WTC11 (cell line): ENCODE results near the gene TRUB1. TPM values are rescaled to one million over a fixed set of nuclear protein-coding genes. Genes with fewer than 3 reads are reported as not detected.

Source experiments
- ATAC-seq: fragments of 200-7000 bp; cut with Tn5 transposase; 2 replicates; pipeline ENCODE4 v1.10.0; 2021; ENCODE audit warnings: mild to moderate bottlenecking, moderate library complexity
- CTCF ChIA-PET: fragments of 300-600 bp; sonication (Branson Sonifier 250); formaldehyde crosslinking; loops from one replicate; lab custom pipeline; 2021; ENCODE audit warnings: antibody characterized with exemption; lab: Charles Lee
- POLR2A ChIA-PET: fragments of 350-600 bp; sonication (Branson Sonifier 250); formaldehyde crosslinking; loops from one replicate; lab custom pipeline; 2021; ENCODE audit warnings: antibody characterized with exemption; lab: Charles Lee
- DNase-seq: peaks from one replicate; pipeline ENCODE4 v3.0.0; 2021; ENCODE audit warnings: low spot score
- H3K27ac Mint-ChIP-seq: 2 replicates; pipeline ENCODE4 v1.8.0; 2021; ENCODE audit warnings: mixed read lengths
- H3K27me3 Mint-ChIP-seq: 2 replicates; pipeline ENCODE4 v1.8.0; 2021; ENCODE audit warnings: low read depth, mild to moderate bottlenecking, moderate library complexity, mixed read lengths
- H3K36me3 Mint-ChIP-seq: 2 replicates; pipeline ENCODE4 v1.8.0; 2021; ENCODE audit warnings: mixed read lengths
- H3K4me1 Mint-ChIP-seq: 2 replicates; pipeline ENCODE4 v1.8.0; 2022; ENCODE audit warnings: mixed read lengths
- H3K4me3 Mint-ChIP-seq: 2 replicates; pipeline ENCODE4 v1.8.0; 2021; ENCODE audit warnings: mild to moderate bottlenecking, moderate library complexity, mixed read lengths
- H3K9me3 Mint-ChIP-seq: 2 replicates; pipeline ENCODE4 v1.8.0; 2021; ENCODE audit warnings: mixed read lengths
- ARID4B ChIP-seq: sonication (generic); formaldehyde crosslinking; IDR thresholded peaks from 2 replicates; pipeline ENCODE4 v1.8.0; 2023; ENCODE audit warnings: missing genetic modification reagents, mild to moderate bottlenecking, borderline replicate concordance
- CBFB ChIP-seq: sonication (generic); formaldehyde crosslinking; IDR thresholded peaks from 2 replicates; pipeline ENCODE4 v1.8.1; 2022; ENCODE audit warnings: mild to moderate bottlenecking, low read depth, missing genetic modification reagents
- ETV6 ChIP-seq: sonication (generic); formaldehyde crosslinking; IDR thresholded peaks from 2 replicates; pipeline ENCODE4 v1.8.1; 2022; ENCODE audit warnings: mild to moderate bottlenecking, missing genetic modification reagents
- FOXJ3 ChIP-seq: sonication (generic); formaldehyde crosslinking; IDR thresholded peaks from 2 replicates; pipeline ENCODE4 v1.9.0; 2021; ENCODE audit warnings: missing genetic modification reagents, mild to moderate bottlenecking, borderline replicate concordance
- GRHL2 ChIP-seq: fragments of 250-450 bp; sonication (Bioruptor Pico); IDR thresholded peaks from 2 replicates; pipeline ENCODE4 v1.8.0; 2022; ENCODE audit warnings: mild to moderate bottlenecking, moderate library complexity; ENCODE audit not compliant: insufficient replicate concordance, severe bottlenecking
- KAT7 ChIP-seq: sonication (generic); formaldehyde crosslinking; IDR thresholded peaks from 2 replicates; pipeline ENCODE4 v1.8.1; 2023; ENCODE audit warnings: missing genetic modification reagents, mild to moderate bottlenecking, borderline replicate concordance
- NFE2L1 ChIP-seq: sonication (generic); formaldehyde crosslinking; IDR thresholded peaks from 2 replicates; pipeline ENCODE4 v1.8.1; 2023; ENCODE audit warnings: missing genetic modification reagents
- NR1H2 ChIP-seq: sonication (generic); formaldehyde crosslinking; IDR thresholded peaks from 2 replicates; pipeline ENCODE4 v1.9.0; 2021; ENCODE audit warnings: mild to moderate bottlenecking, moderate library complexity, missing genetic modification reagents
- OVOL2 ChIP-seq: fragments of 250-450 bp; sonication (Bioruptor Pico); IDR thresholded peaks from 2 replicates; pipeline ENCODE4 v1.9.0; 2021; ENCODE audit warnings: mild to moderate bottlenecking, borderline replicate concordance
- PREB ChIP-seq: sonication (generic); formaldehyde crosslinking; IDR thresholded peaks from 2 replicates; pipeline ENCODE4 v1.8.1; 2022; ENCODE audit warnings: mild to moderate bottlenecking, missing genetic modification reagents, moderate library complexity, borderline replicate concordance
- PRRX2 ChIP-seq: fragments of 250-450 bp; sonication (Bioruptor Pico); IDR thresholded peaks from 2 replicates; pipeline ENCODE4 v1.8.0; 2021; ENCODE audit warnings: mild to moderate bottlenecking
- RORB ChIP-seq: fragments of 250-450 bp; sonication (Bioruptor Pico); IDR thresholded peaks from 2 replicates; pipeline ENCODE4 v1.9.0; 2021; ENCODE audit warnings: mild to moderate bottlenecking
- ZNF219 ChIP-seq: sonication (generic); formaldehyde crosslinking; IDR thresholded peaks from 2 replicates; pipeline ENCODE4 v1.8.0; 2023; ENCODE audit warnings: missing genetic modification reagents, mild to moderate bottlenecking, borderline replicate concordance
- ZNF423 ChIP-seq: fragments of 250-450 bp; sonication (Bioruptor Pico); IDR thresholded peaks from 2 replicates; pipeline ENCODE4 v2.1.2; 2022; ENCODE audit warnings: mild to moderate bottlenecking, moderate library complexity
- ZSCAN18 ChIP-seq: fragments of 250-450 bp; sonication (Bioruptor Pico); IDR thresholded peaks from 2 replicates; pipeline ENCODE4 v2.1.2; 2022; ENCODE audit warnings: mild to moderate bottlenecking, moderate library complexity
- total RNA-seq: library from RNA; stranded (reverse); gene quantifications from 3 replicates; pipeline ENCODE4 v1.2.3, GENCODE V29; 2021
- TF ChIP-seq, protein P1 (sequence below): fragments of 250-450 bp; sonication (Bioruptor Pico); IDR thresholded peaks from 2 replicates; pipeline ENCODE4 v1.9.0; 2021; ENCODE audit warnings: moderate library complexity, mild to moderate bottlenecking, inconsistent platforms, borderline replicate concordance
- TF ChIP-seq, protein P2 (sequence below): sonication (generic); formaldehyde crosslinking; IDR thresholded peaks from 2 replicates; pipeline ENCODE4 v1.8.1; 2023; ENCODE audit warnings: mild to moderate bottlenecking, moderate library complexity, missing genetic modification reagents
- TF ChIP-seq, protein P3 (sequence below): sonication (generic); formaldehyde crosslinking; conservative IDR thresholded peaks from 2 replicates; pipeline ENCODE4 v1.8.1; 2022; ENCODE audit warnings: mild to moderate bottlenecking, missing genetic modification reagents

Gene TRUB1
- total RNA-seq, 1 experiment from 2014 or later = 27.8 TPM

DNA sequence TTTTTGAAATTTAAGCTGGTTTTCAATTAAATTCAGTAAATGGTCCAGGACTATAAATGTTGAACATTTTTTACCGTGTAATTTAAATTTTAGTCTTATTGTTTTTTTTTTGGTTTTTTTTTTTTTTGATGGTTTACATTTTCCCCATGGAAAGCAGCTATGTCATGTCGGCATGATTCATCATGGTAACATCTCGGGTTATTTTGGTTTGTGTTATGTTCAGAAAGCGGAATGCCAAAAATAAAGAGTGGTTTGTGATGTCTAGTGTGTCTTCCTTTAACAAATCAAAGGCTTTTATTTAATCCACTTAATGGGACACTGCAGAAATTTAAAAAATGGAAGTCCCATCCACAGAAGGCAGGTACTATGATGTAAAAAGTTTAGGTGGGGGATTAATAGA is 58.5 kb downstream of the TRUB1 start:
- peaks cover 16% of the 10 kb centered on the region for H3K4me1 Mint-ChIP-seq
- H3K27me3 Mint-ChIP-seq = no peaks in the 10 kb centered on the region
- TF ChIP-seq ZSCAN18 (CRISPR knock-in tag) (no peak), NR1H2 (CRISPR knock-in tag) (no peak), RORB (CRISPR knock-in tag) (no peak), OVOL2 (CRISPR knock-in tag) (no peak), ARID4B (CRISPR knock-in tag) (no peak), GRHL2 (CRISPR knock-in tag) (no peak), PRRX2 (CRISPR knock-in tag) (no peak), KAT7 (CRISPR knock-in tag) (no peak), NFE2L1 (no peak), ETV6 (CRISPR knock-in tag) (no peak), ZNF219 (CRISPR knock-in tag) (no peak), CBFB (CRISPR knock-in tag) (no peak), PREB (CRISPR knock-in tag) (no peak), ZNF423 (CRISPR knock-in tag) (no peak), FOXJ3 (CRISPR knock-in tag) (no peak)
- TF ChIP-seq, protein P1, sequence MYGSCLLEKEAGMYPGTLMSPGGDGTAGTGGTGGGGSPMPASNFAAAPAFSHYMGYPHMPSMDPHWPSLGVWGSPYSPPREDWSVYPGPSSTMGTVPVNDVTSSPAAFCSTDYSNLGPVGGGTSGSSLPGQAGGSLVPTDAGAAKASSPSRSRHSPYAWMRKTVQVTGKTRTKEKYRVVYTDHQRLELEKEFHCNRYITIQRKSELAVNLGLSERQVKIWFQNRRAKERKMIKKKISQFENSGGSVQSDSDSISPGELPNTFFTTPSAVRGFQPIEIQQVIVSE (CRISPR knock-in tag) = no peak
- TF ChIP-seq, protein P2, sequence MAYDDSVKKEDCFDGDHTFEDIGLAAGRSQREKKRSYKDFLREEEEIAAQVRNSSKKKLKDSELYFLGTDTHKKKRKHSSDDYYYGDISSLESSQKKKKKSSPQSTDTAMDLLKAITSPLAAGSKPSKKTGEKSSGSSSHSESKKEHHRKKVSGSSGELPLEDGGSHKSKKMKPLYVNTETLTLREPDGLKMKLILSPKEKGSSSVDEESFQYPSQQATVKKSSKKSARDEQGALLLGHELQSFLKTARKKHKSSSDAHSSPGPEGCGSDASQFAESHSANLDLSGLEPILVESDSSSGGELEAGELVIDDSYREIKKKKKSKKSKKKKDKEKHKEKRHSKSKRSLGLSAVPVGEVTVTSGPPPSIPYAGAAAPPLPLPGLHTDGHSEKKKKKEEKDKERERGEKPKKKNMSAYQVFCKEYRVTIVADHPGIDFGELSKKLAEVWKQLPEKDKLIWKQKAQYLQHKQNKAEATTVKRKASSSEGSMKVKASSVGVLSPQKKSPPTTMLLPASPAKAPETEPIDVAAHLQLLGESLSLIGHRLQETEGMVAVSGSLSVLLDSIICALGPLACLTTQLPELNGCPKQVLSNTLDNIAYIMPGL (CRISPR knock-in tag) = no peak
- TF ChIP-seq, protein P3, sequence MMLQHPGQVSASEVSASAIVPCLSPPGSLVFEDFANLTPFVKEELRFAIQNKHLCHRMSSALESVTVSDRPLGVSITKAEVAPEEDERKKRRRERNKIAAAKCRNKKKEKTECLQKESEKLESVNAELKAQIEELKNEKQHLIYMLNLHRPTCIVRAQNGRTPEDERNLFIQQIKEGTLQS (CRISPR knock-in tag) = no peak
- ATAC-seq (no peak), DNase-seq (no peak)
- POLR2A ChIA-PET = interaction anchor here (0.7 kb wide), 1 partner anchor 33 kb away, joined by 3 read pairs; no protein-coding TSS in a partner anchor
- H3K27ac Mint-ChIP-seq = no peak overlapping the region
- H3K9me3 Mint-ChIP-seq = no peaks in the 10 kb centered on the region
- no peak overlapping the region for H3K4me3 Mint-ChIP-seq
- H3K36me3 Mint-ChIP-seq = no peaks in the 10 kb centered on the region
- CTCF ChIA-PET = no interaction called here
